ACC112 (cell line): ENCODE measurements around the gene PNKP.

Experiments used
- H2AFZ ChIP-seq: fragments of 200-600 bp; sonication (generic); one replicate; pipeline ENCODE4 v1.6.0; 2017; ENCODE audit warnings: antibody characterized with exemption, low read length; ENCODE audit not compliant: unreplicated experiment
- H3K27ac ChIP-seq: fragments of 200-600 bp; sonication (generic); 2 replicates; pipeline ENCODE4 v1.5.1; 2014; ENCODE audit warnings: low read depth, mild to moderate bottlenecking, antibody characterized with exemption, low read length, moderate library complexity
- H3K27me3 ChIP-seq: fragments of 200-600 bp; sonication (generic); 2 replicates; pipeline ENCODE4 v1.6.1; 2014; ENCODE audit warnings: mild to moderate bottlenecking, antibody characterized with exemption, low read length, moderate library complexity, mixed read lengths; ENCODE audit not compliant: insufficient read depth
- H3K36me3 ChIP-seq: fragments of 200-600 bp; sonication (generic); 2 replicates; pipeline ENCODE4 v1.6.1; 2016; ENCODE audit warnings: mild to moderate bottlenecking, antibody characterized with exemption, low read length, moderate library complexity, mixed read lengths; ENCODE audit not compliant: insufficient read depth
- H3K4me1 ChIP-seq: fragments of 200-600 bp; sonication (generic); one replicate; pipeline ENCODE4 v1.6.1; 2016; ENCODE audit warnings: low read length, mixed read lengths; ENCODE audit not compliant: insufficient read depth, unreplicated experiment, control insufficient read depth
- H3K4me3 ChIP-seq: fragments of 200-600 bp; sonication (generic); 2 replicates; pipeline ENCODE4 v1.5.1; 2014; ENCODE audit warnings: mild to moderate bottlenecking, low read depth, low read length
- H3K79me2 ChIP-seq: fragments of 200-600 bp; sonication (generic); one replicate; pipeline ENCODE4 v1.6.0; 2016; ENCODE audit warnings: low read length; ENCODE audit not compliant: control insufficient read depth, unreplicated experiment, insufficient read depth

PNKP gene

GRCh38 chr19:49862391-49863253 lies 4.8 kb downstream of the PNKP start:
- H3K79me2 ChIP-seq, result peaks cover 20% of the 10 kb centered on the region
- H3K4me3 ChIP-seq, result no peak overlapping the region
- no peaks in the 10 kb centered on the region for H3K36me3 ChIP-seq
- no peaks in the 10 kb centered on the region for H3K27me3 ChIP-seq
- no peak overlapping the region for H2AFZ ChIP-seq
- H3K27ac ChIP-seq, result no peak overlapping the region
- H3K4me1 ChIP-seq, result peaks cover 23% of the 10 kb centered on the region

- Histone ChIP-seq H3K36me3 (no peaks in the 10 kb centered on the region), H3K27ac (no peak overlapping the region), H3K4me3 (no peak overlapping the region), H2AFZ (no peak overlapping the region), H3K4me1 (peaks cover 23% of the 10 kb centered on the region), H3K79me2 (peaks cover 20% of the 10 kb centered on the region), H3K27me3 (no peaks in the 10 kb centered on the region)
Observed at GRCh38 chr19:49861541-49862378, 5.6 kb downstream of the PNKP start.

DNA sequence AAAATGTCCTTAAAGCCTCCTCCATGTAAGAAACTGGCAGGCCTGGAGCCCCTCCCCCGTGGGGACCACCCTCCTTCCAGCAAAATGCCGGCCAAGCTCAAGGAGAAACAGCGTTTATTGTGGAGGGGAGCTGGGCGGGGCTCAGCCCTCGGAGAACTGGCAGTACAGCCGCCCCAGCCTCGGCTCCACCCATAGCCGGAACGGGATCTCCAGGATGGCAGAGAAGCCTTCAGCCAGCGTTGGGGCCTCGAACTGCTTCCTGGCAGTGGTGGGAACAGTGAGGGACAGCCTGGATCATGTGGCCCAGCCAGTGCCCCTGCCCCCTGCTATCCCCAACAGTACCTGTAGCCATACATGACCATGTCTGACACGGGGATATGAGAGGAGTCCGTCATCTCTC lies 6.3 kb downstream of the PNKP start:
- no peak overlapping the region for H3K27ac ChIP-seq

GRCh38 chr19:49860336-49861102 lies 6.9 kb downstream of the PNKP start:
- no peaks in the 10 kb centered on the region for H3K36me3 ChIP-seq
- no peaks in the 10 kb centered on the region for H3K27me3 ChIP-seq
- H2AFZ ChIP-seq, result no peak overlapping the region
- no peak overlapping the region for H3K4me3 ChIP-seq
- H3K4me1 ChIP-seq, result peaks cover 15% of the 10 kb centered on the region
- H3K27ac ChIP-seq, result no peak overlapping the region
- H3K79me2 ChIP-seq, result peaks cover 11% of the 10 kb centered on the region

More for the DNA sequence above, 6.3 kb downstream of the PNKP start:
- H3K36me3 ChIP-seq, result no peaks in the 10 kb centered on the region
- H3K4me3 ChIP-seq, result no peak overlapping the region
- H2AFZ ChIP-seq, result no peak overlapping the region
- H3K27me3 ChIP-seq, result no peaks in the 10 kb centered on the region
- H3K4me1 ChIP-seq, result peaks cover 19% of the 10 kb centered on the region
- peaks cover 13% of the 10 kb centered on the region for H3K79me2 ChIP-seq

DNA sequence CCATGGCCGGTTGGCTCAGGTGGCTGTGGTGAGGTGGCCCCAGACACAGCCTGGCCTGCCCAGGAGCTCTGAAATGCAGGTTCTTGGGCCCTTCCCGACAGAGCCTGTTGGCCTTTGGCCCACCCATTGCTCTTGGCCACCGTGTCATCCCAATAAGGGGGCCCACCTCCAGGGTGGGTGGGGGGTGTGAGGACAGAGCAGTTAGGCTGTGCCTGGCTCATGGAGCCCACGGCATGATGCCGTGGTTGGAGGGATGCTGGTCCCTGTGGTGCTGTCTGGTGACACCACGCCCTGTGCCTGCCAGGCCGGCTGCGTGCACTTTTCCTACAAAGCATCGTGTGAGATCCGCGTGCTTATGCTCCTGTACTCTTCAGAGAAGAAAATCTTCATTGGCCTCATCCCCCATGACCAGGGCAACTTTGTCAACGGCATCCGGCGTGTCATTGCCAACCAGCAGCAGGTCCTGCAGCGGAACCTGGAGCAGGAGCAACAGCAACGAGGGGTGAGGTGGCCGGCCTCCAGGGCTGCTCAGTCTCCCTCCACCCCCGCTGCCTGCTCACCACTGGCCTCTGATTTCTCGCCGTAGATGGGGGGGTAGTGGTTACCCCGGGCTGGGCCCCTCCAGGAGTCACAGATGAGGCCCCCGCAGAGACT lies 7.6 kb downstream of the PNKP start:
- Histone ChIP-seq H3K79me2 (peaks cover 7% of the 10 kb centered on the region), H3K36me3 (no peaks in the 10 kb centered on the region), H2AFZ (no peak overlapping the region), H3K4me3 (no peak overlapping the region), H3K4me1 (peaks cover 15% of the 10 kb centered on the region), H3K27ac (peak overlapping the region; percentile 42), H3K27me3 (no peaks in the 10 kb centered on the region)

DNA sequence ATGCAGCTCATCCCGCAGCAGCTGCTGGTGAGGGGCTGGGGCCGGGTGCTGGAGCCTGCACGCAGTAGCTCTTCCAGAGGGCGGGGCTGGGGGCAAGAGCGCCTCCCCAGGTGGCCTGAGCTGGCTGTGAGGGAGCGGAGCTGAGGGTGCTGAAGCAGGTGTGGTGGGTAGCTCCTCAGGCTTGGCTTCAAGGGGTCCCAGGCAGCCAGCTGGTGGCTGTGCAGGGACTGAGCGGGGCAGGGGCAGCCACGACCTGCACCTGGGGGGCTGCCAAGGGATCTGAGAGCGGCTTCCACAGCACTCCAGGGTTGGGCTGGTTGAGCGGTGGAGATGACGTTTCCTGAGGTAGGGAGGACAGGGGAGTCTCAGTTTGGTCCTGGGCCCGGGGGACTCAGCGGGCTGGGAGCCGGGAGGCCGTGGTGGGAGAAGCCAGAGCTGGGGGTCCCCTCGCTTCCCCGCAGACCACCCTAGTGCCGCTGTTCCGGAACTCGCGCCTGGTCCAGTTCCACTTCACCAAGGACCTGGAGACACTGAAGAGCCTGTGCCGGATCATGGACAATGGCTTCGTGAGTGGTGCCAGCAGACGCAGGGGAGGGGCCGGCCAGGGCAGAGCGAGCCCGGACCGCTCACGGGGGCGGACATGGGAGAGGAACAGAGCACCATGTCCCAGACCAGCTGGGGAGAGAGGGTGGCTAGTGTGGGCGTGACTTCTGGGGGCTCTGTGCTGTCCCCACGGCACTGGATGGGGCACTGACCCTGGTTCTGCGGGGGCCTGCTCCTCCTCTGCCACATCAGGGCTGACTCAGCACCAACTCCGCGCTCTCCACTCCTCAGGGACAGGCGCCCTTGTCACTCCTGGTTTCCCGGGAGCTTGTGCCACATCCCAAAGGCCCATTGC lies 9.0 kb downstream of the PNKP start:
- peak overlapping the region; percentile 54 for H3K27ac ChIP-seq
- H3K27me3 ChIP-seq, result no peaks in the 10 kb centered on the region
- H3K79me2 ChIP-seq, result peaks cover 5% of the 10 kb centered on the region
- H2AFZ ChIP-seq, result no peak overlapping the region
- no peaks in the 10 kb centered on the region for H3K36me3 ChIP-seq
- no peak overlapping the region for H3K4me3 ChIP-seq
- peaks cover 15% of the 10 kb centered on the region for H3K4me1 ChIP-seq

GRCh38 chr19:49857838-49858087 lies 9.6 kb downstream of the PNKP start:
- Histone ChIP-seq H3K4me1 (peaks cover 16% of the 10 kb centered on the region), H2AFZ (no peak overlapping the region), H3K36me3 (no peaks in the 10 kb centered on the region), H3K4me3 (no peak overlapping the region), H3K27ac (no peak overlapping the region), H3K79me2 (peaks cover 9% of the 10 kb centered on the region), H3K27me3 (no peaks in the 10 kb centered on the region)

- Histone ChIP-seq H2AFZ (no peak overlapping the region), H3K4me3 (no peak overlapping the region), H3K36me3 (no peaks in the 10 kb centered on the region), H3K27ac (no peak overlapping the region), H3K27me3 (no peaks in the 10 kb centered on the region), H3K4me1 (peaks cover 21% of the 10 kb centered on the region), H3K79me2 (peaks cover 14% of the 10 kb centered on the region)
Observed at GRCh38 chr19:49857061-49857837, 10.1 kb downstream of the PNKP start.

DNA sequence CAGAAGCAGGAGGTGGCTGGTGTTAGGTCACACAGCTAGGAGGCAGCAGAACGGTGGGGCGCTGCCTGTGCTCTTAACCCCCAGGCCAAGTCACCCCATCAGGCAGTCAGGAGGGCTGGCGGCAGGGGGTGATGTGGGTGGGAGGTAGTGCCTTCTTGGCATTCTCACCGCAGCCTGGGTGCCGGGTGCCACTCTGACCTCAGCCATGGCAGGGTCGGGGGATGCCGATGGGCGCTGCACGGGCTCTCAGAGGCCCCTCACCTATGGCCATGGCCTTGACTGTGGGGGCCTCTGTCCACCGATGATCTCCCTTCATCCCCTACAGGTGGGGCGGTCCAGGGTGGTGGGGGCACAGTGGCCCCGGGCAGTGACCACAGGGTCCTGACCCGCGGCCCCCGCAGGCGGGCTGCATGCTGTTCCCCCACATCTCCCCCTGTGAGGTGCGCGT lies 10.8 kb downstream of the PNKP start:
- no peak overlapping the region for H3K27ac ChIP-seq
- peaks cover 21% of the 10 kb centered on the region for H3K79me2 ChIP-seq
- H3K4me1 ChIP-seq, result peaks cover 23% of the 10 kb centered on the region
- H3K27me3 ChIP-seq, result no peaks in the 10 kb centered on the region
- no peak overlapping the region for H2AFZ ChIP-seq
- no peak overlapping the region for H3K4me3 ChIP-seq
- no peaks in the 10 kb centered on the region for H3K36me3 ChIP-seq
